Smooth muscle cell (in vitro differentiated cells): ENCODE results near the gene PHF11. TPM values are rescaled to one million over a fixed set of nuclear protein-coding genes. Genes with fewer than 3 reads are reported as not detected.
"Not testable (repeated sequence)": the region's sequence is repeated elsewhere in the genome, so short reads cannot be mapped to it uniquely, and the experiment has no call there.

Source experiments
- DNase-seq: peaks from one replicate; lab custom pipeline; 2025; ENCODE audit not compliant: unreplicated experiment; lab: John Stamatoyannopoulos, UW
- H2AFZ ChIP-seq: fragments of 200-600 bp; sonication (generic); 2 replicates; pipeline ENCODE4 v1.6.0; 2016; ENCODE audit warnings: antibody characterized with exemption, low read depth, mild to moderate bottlenecking
- H3F3A ChIP-seq: fragments of 200-600 bp; sonication (generic); 2 replicates; pipeline ENCODE4 v1.6.0; 2017; ENCODE audit warnings: antibody characterized with exemption, low read depth
- H3K27ac ChIP-seq: fragments of 200-600 bp; sonication (generic); 2 replicates; pipeline ENCODE4 v1.5.1; 2016; ENCODE audit warnings: low read depth, mild to moderate bottlenecking
- H3K27me3 ChIP-seq: fragments of 200-600 bp; sonication (generic); 2 replicates; pipeline ENCODE4 v1.6.1; 2016; ENCODE audit warnings: low read depth, mild to moderate bottlenecking
- H3K36me3 ChIP-seq: fragments of 200-600 bp; sonication (generic); 2 replicates; pipeline ENCODE4 v1.5.1; 2016; ENCODE audit warnings: low read depth
- H3K4me1 ChIP-seq: fragments of 200-600 bp; sonication (generic); 2 replicates; pipeline ENCODE4 v1.5.1; 2016; ENCODE audit warnings: low read depth
- H3K4me2 ChIP-seq: fragments of 200-600 bp; sonication (generic); 2 replicates; pipeline ENCODE4 v1.6.0; 2016; ENCODE audit warnings: mild to moderate bottlenecking
- H3K4me3 ChIP-seq: fragments of 200-600 bp; sonication (generic); 2 replicates; pipeline ENCODE4 v1.5.1; 2016; ENCODE audit warnings: mild to moderate bottlenecking
- H3K79me2 ChIP-seq: fragments of 200-600 bp; sonication (generic); 2 replicates; pipeline ENCODE4 v1.6.0; 2016; ENCODE audit warnings: low read depth, mild to moderate bottlenecking
- H3K9ac ChIP-seq: fragments of 200-600 bp; sonication (generic); 2 replicates; pipeline ENCODE4 v1.6.0; 2016; ENCODE audit warnings: low read depth
- H3K9me3 ChIP-seq: fragments of 200-600 bp; sonication (generic); replicated peaks from 2 replicates; pipeline ENCODE4 v1.5.1; 2016; ENCODE audit warnings: low read depth
- H4K20me1 ChIP-seq: fragments of 200-600 bp; sonication (generic); 2 replicates; pipeline ENCODE4 v1.6.0; 2016; ENCODE audit warnings: low read depth
- CTCF ChIP-seq: fragments of 200-600 bp; sonication (generic); IDR thresholded peaks from 2 replicates; pipeline ENCODE4 v1.5.1; 2017; ENCODE audit warnings: borderline replicate concordance, mild to moderate bottlenecking, antibody characterized with exemption; ENCODE audit not compliant: insufficient read depth, poor library complexity, severe bottlenecking
- WGBS: methylation state at CpG from one replicate; pipeline ENCODE4 v1.1.7; 2016; ENCODE audit warnings: low lambda C conversion rate; 5-methylcytosine and 5-hydroxymethylcytosine counted together
- polyA plus RNA-seq: library from polyadenylated mRNA; unstranded; fragments of >200 nt; fragmentation: Nextera tagmentation; extraction: Ambion mirVana; gene quantifications from 2 replicates; pipeline ENCODE4 v1.2.1, GENCODE V29; 2016
- total RNA-seq: library from RNA; depleted of rRNA; stranded (reverse); fragments of >200 nt; gene quantifications from 2 replicates; pipeline ENCODE4 v1.2.3, GENCODE V29; 2014

Gene PHF11
- total and polyA plus RNA-seq, 2 experiments from 2014 or later, result 22.9 to 30.3 TPM

DNA sequence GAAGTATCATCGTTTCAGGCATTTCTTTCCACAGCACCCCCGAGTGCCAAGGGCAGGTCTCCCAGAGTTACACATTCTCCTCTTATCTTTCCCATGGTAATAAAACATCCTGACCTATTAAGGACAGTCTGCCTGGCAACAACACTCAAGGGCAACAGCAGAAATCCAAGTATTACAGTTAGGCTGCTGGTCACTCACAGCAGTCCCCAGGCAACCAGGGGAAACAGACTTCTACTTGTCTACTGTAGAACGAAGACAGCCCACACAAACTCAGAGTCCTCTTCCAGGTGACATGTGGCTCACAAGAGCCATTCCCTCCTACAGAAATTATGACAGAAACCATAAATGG is 65.3 kb downstream of the PHF11 start:
- no peaks in the 10 kb centered on the region for H3K9me3 ChIP-seq
- no peaks in the 10 kb centered on the region for H3F3A ChIP-seq
- no peaks in the 10 kb centered on the region for H3K4me1 ChIP-seq
- H3K4me3 ChIP-seq, result no peak overlapping the region
- peaks cover 5% of the 10 kb centered on the region for H3K36me3 ChIP-seq
- TF ChIP-seq CTCF, result no peak
- DNase-seq, result no peak
- no peak overlapping the region for H3K27ac ChIP-seq
- no peak overlapping the region for H3K4me2 ChIP-seq
- H3K27me3 ChIP-seq, result no peaks in the 10 kb centered on the region
- no peaks in the 10 kb centered on the region for H4K20me1 ChIP-seq
- H2AFZ ChIP-seq, result no peak overlapping the region
- WGBS, result 68% methylated on average over 3 of the region's 3 CpGs
- no peaks in the 10 kb centered on the region for H3K79me2 ChIP-seq
- no peak overlapping the region for H3K9ac ChIP-seq

DNA sequence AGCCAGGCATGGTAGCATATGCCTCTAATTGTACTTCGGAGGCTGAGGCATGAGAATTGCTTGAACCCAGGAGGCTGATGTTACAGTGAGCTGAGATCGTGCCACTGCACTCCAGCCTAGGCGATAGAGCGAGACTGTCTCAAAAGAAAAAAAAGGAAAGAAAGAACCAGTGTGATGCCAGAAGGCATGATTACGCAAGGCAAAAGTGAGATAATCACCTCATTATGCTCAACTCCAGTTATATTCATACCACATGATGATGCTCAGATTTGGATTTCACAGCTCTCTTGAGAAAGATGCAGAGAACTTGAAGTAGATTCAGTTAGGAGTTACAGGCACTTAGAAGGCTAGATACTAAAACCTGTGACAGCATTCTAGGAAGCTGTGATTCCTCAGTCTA is 67.8 kb downstream of the PHF11 start:
- Histone ChIP-seq H3K4me2 (no peak overlapping the region), H3K9me3 (no peaks in the 10 kb centered on the region), H3K36me3 (peaks cover 13% of the 10 kb centered on the region), H3K4me1 (no peaks in the 10 kb centered on the region), H2AFZ (no peak overlapping the region), H3K79me2 (no peaks in the 10 kb centered on the region), H3K27ac (no peak overlapping the region), H4K20me1 (no peaks in the 10 kb centered on the region), H3K4me3 (no peak overlapping the region), H3K9ac (no peak overlapping the region), H3F3A (no peaks in the 10 kb centered on the region), H3K27me3 (no peaks in the 10 kb centered on the region)
- 88% methylated on average over 5 of the region's 5 CpGs for WGBS
- TF ChIP-seq CTCF, result no peak
- no peak for DNase-seq

GRCh38 chr13:49565461-49565860 is 69.7 kb downstream of the PHF11 start:
- WGBS, result 97% methylated on average over 14 of the region's 25 CpGs

DNA sequence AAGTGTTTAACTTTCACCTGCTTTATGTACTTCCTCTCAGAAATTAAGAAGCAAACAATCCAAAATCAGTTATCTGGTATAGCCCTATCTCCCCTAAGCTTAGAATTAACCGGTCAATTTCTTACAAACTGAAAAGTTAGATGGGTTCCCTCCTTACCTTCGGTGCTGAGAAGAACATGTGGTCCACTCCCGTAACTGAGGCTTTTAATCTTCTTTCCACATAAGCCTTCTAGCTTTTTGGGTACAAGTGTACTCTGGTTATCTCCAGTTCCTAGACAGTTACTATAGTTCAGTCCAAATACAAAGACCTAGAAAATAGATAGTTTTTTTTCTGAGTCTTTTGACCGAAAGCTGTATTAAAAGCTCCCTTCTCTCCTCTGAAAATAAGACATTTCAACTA is 70.7 kb downstream of the PHF11 start:
- Histone ChIP-seq H3K27ac (no peak overlapping the region), H3K4me1 (no peaks in the 10 kb centered on the region), H3K79me2 (no peaks in the 10 kb centered on the region), H4K20me1 (no peaks in the 10 kb centered on the region), H3F3A (no peaks in the 10 kb centered on the region), H3K27me3 (no peaks in the 10 kb centered on the region), H2AFZ (no peak overlapping the region), H3K9me3 (no peaks in the 10 kb centered on the region), H3K4me3 (no peak overlapping the region), H3K9ac (no peak overlapping the region), H3K4me2 (no peak overlapping the region), H3K36me3 (peaks cover 8% of the 10 kb centered on the region)
- WGBS, result 100% methylated on average over 4 of the region's 4 CpGs
- DNase-seq, result no peak
- TF ChIP-seq CTCF, result no peak

More at GRCh38 chr13:49565461-49565860, 69.7 kb downstream of the PHF11 start:
- not testable (repeated sequence) for H3K79me2 ChIP-seq, H3F3A ChIP-seq, DNase-seq, H3K9ac ChIP-seq, H3K4me1 ChIP-seq, H3K4me3 ChIP-seq, H3K36me3 ChIP-seq, H4K20me1 ChIP-seq, H3K27ac ChIP-seq, H3K4me2 ChIP-seq, H3K27me3 ChIP-seq, H3K9me3 ChIP-seq, H2AFZ ChIP-seq
